SK-N-MC (cell line): ENCODE results near the gene FANCI.

Source experiments
- EZH2 ChIP-seq: fragments of 200-600 bp; sonication (generic); IDR thresholded peaks from one replicate; pipeline ENCODE4 v1.6.1; 2017; ENCODE audit warnings: antibody characterized with exemption
- POLR2AphosphoS5 ChIP-seq: IDR thresholded peaks from 2 replicates; pipeline ENCODE4 v1.6.1; 2012; ENCODE audit warnings: mild to moderate bottlenecking, low read depth, low read length, borderline replicate concordance

DNA sequence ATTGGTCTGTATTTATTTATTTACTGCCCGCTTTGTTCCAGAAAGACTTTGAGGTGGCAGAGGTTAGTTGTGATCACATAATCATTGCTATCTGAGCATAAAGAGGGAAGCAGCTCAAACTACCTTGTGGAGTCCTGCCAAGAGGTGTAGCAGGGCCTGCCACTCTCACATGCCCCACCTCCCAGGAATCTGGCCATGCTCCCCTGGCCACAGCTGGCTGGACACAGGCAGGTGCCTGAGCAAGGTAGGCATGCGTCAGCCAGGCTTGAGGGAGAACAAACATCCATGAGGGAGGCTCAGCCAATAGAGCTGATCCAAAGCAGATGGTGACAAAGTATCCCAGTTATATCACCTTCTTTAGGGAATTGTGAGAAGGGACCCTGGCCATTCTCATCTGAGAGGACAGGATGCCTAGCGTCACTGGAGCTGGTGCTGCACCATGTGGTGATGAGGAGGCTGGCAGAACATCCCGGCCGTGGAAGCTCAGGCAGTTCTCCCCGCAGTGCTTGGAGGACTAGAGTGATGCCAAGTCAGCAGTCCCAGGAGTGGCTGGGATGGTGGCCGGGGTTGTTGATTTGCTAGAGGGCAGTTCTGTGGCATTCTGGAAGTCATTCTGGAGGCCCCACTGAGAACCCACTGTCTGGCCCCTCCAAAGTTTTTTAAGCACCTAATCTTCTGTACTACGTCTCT, 97.7 kb downstream of the FANCI start:
- TF ChIP-seq EZH2 (no peak), POLR2AphosphoS5 (no peak)
